Stimulated activated CD8-positive, alpha-beta memory T cell treated with anti-CD3 and anti-CD28 coated beads, Interleukin-2, amount 100 ng/mL, for 48 hours (primary cell): ENCODE data around the gene GPR33.
"Not testable (repeated sequence)": the region's sequence is repeated elsewhere in the genome, so short reads cannot be mapped to it uniquely, and the experiment has no call there.

ENCODE experiments used
- DNase-seq, 2 donors: peaks; one replicate each; pipeline ENCODE4 v3.0.0-alpha.2; 2020; ENCODE audit warnings: low read depth in 2 of 2

Gene GPR33

GRCh38 chr14:31461545-31461944, 26.3 kb downstream of the GPR33 start:
- DNase-seq: no peak

- DNase-seq: no peak
Observed at GRCh38 chr14:31457665-31458659, 29.9 kb downstream of the GPR33 start.

GRCh38 chr14:31456841-31457664, 30.8 kb downstream of the GPR33 start, which contains the start of gene DTD2:
TSS of gene DTD2 (minus strand) at chr14:31457506. CDS start at chr14:31457393, 113 bp downstream.
- DNase-seq: peak; percentile 82 to 85

- DNase-seq: no peak
Observed at GRCh38 chr14:31449971-31450610, 37.7 kb downstream of the GPR33 start.

GRCh38 chr14:31449136-31449535, 38.7 kb downstream of the GPR33 start:
- no peak for DNase-seq

- no peak for DNase-seq
Observed at GRCh38 chr14:31445703-31446102, 42.1 kb downstream of the GPR33 start.

GRCh38 chr14:31442284-31442683, 45.6 kb downstream of the GPR33 start:
- DNase-seq: no peak

- no peak for DNase-seq
Observed at GRCh38 chr14:31441273-31442111, 46.3 kb downstream of the GPR33 start.

- no peak for DNase-seq
Observed at GRCh38 chr14:31440280-31440679, 47.6 kb downstream of the GPR33 start.

GRCh38 chr14:31439561-31439960, 48.3 kb downstream of the GPR33 start:
- no peak for DNase-seq

GRCh38 chr14:31437045-31437691, 50.7 kb downstream of the GPR33 start:
- not testable (repeated sequence) for DNase-seq

- DNase-seq: no peak
Observed at GRCh38 chr14:31435276-31435675, 52.6 kb downstream of the GPR33 start.
